ENCODE data around the gene GULP1.

DNA sequence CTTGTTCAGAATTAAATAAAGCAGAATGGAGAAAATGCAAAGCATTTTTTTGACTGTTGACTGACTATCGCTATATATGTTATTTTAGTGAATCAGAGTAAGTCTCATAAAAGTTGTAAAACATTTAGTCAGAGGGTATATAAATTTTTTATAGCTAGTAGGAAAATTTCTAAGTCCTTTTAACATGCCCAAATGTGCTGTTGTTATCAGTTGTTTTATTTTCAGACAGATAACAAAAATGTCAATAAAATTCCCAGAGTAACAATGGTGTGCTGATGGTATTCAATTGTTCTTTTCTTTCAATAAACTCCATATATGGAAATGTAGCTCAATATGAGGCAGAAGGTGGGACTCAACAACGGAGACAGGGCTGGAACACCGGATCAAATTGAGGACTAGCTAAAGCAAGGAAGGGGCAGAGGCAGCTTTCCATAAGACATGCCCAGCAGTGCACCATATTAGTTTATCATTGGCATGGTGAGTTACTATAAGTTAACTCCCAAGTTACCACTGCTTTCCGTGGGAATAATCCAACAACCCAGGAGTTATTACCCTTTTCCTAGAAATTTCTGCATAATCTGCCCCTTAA is 26.6 kb downstream of the GULP1 start:
- TF ChIP-seq, protein P1, sequence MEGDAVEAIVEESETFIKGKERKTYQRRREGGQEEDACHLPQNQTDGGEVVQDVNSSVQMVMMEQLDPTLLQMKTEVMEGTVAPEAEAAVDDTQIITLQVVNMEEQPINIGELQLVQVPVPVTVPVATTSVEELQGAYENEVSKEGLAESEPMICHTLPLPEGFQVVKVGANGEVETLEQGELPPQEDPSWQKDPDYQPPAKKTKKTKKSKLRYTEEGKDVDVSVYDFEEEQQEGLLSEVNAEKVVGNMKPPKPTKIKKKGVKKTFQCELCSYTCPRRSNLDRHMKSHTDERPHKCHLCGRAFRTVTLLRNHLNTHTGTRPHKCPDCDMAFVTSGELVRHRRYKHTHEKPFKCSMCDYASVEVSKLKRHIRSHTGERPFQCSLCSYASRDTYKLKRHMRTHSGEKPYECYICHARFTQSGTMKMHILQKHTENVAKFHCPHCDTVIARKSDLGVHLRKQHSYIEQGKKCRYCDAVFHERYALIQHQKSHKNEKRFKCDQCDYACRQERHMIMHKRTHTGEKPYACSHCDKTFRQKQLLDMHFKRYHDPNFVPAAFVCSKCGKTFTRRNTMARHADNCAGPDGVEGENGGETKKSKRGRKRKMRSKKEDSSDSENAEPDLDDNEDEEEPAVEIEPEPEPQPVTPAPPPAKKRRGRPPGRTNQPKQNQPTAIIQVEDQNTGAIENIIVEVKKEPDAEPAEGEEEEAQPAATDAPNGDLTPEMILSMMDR (IDR thresholded peaks at IDR 0.05) = no peak
- no peak for TF ChIP-seq POLR2A (IDR thresholded peaks at IDR 0.05)

Measured in adrenal gland (tissue), 5 donors.